ENCODE results near the gene KLHL25. TPM values are rescaled to one million over a fixed set of nuclear protein-coding genes. Genes with fewer than 3 reads are reported as not detected.

Gene KLHL25
- 7.4 and 8.2 TPM in 2 replicates for total RNA-seq (2016; rRNA removed; fragmentation: Illumina TruSeq; extraction: Trizol)
- total RNA-seq (2016; cell fraction: cytosol; rRNA removed; fragmentation: Illumina TruSeq; extraction: Trizol; ENCODE audit: low read depth), result 2.2 TPM in 2 replicates
- total RNA-seq (2016; cell fraction: insoluble cytoplasmic fraction; rRNA removed; fragmentation: Illumina TruSeq; extraction: Trizol), result 6.6 and 8.0 TPM in 2 replicates
- 4.1 and 4.3 TPM in 2 replicates for total RNA-seq (2016; cell fraction: membrane; rRNA removed; fragmentation: Illumina TruSeq; extraction: Trizol)
- total RNA-seq (2016; cell fraction: nucleus; rRNA removed; fragmentation: Illumina TruSeq; extraction: Trizol), result 6.8 and 7.2 TPM in 2 replicates
- 3.7 and 5.2 TPM in 2 replicates for polyA plus RNA-seq (2011; rRNA removed)
- polyA plus RNA-seq (2011; cell fraction: cytosol; rRNA removed), result 3.2 and 4.8 TPM in 2 replicates
- 9.9 and 10.8 TPM in 2 replicates for polyA plus RNA-seq (2011; cell fraction: nucleus; rRNA removed)
- polyA plus RNA-seq (2012), result 2.3 and 3.1 TPM in 2 replicates
- polyA plus RNA-seq (2016; cell fraction: cytosol; fragmentation: Illumina TruSeq; extraction: Trizol; ENCODE audit: low read depth), result 1.0 and 1.1 TPM in 2 replicates
- 5.4 and 5.9 TPM in 2 replicates for polyA plus RNA-seq (2016; cell fraction: insoluble cytoplasmic fraction; fragmentation: Illumina TruSeq; extraction: Trizol; ENCODE audit: low read depth)
- 1.7 and 2.0 TPM in 2 replicates for polyA plus RNA-seq (2016; cell fraction: membrane; fragmentation: Illumina TruSeq; extraction: Trizol; ENCODE audit: low read depth)
- polyA plus RNA-seq (2016; cell fraction: nucleus; fragmentation: Illumina TruSeq; extraction: Trizol; ENCODE audit: insufficient read depth, low read depth), result 8.0 TPM in 2 replicates
- 9.9 and 14.9 TPM in 2 replicates for polyA minus RNA-seq (2011; rRNA and poly(A)+ RNA removed; ENCODE audit: low replicate concordance)
- 3.3 and 4.0 TPM in 2 replicates for polyA minus RNA-seq (2011; cell fraction: cytosol; rRNA and poly(A)+ RNA removed)
- polyA minus RNA-seq (2011; cell fraction: nucleus; rRNA and poly(A)+ RNA removed), result 6.2 and 6.7 TPM in 2 replicates
- percentile 61 among the genes with signal in this experiment for Bru-seq, nascent RNA
- BruChase-seq, experiment 1, labeled RNA remaining after a 6-hour chase, result percentile 66 among the genes with signal in this experiment
- percentile 72 among the genes with signal in this experiment for BruChase-seq, experiment 2, labeled RNA remaining after a 2-hour chase
- long read RNA-seq, experiment 1, full-length matches to known transcripts, result 9 of 12 reads
- long read RNA-seq, experiment 1, partial matches to known transcripts, result 2 of 12 reads
- long read RNA-seq, experiment 1, other reads (novel, unspliced or antisense), result 1 of 12 reads
- long read RNA-seq, experiment 2, full-length matches to known transcripts, result 9 of 10 reads
- long read RNA-seq, experiment 2, partial matches to known transcripts, result 1 of 10 reads
- long read RNA-seq, experiment 2, other reads (novel, unspliced or antisense), result 0 of 10 reads

DNA sequence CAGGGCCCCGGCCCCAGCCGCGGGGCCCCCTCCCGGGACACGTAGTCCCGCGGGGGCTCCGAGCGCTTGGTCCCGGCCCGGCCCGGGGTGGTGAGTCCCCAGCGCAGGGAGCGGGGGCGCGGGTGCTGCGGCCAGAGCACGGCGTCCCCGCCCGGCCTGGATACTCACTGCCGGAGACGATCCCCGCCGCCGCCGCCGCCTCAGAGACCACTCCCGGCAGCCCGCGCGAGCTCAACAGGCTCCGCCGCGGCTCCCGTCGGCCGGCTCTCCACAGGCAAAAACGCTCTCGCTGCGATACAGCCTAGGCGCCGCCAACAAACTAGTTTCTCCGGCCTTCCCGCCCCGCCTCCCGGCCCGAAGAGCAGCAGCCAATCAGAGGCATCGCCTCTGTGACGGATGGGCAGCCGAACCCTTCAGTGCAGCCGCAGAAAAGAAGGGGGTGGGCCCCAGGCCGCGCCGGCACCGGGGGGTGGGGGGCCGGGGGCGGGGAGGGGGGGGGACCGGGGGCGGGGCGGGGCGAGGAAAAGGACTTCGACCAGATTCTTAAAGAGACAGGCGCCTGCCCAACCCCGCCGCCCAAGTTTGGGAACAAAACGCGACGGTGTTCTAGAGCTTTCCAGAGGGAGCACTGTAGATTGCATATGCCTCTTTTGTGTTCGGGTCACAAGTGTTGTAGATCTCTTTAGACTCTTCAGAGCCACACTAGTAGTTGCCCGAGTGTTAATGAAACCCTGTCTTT lies at the start of gene KLHL25:
Gene KLHL25 (minus strand): TSS at position 328 of the 739 bp plus-strand sequence. CDS start 25,115 bp downstream, outside the sequence.
- in situ Hi-C loops (cut with HindIII; ENCODE audit: extremely low pct_ligation_motif_present, low pct_unique_long_range_greater_than_20kb) (no loop called here), intact Hi-C loops (cut with micrococcal nuclease; ENCODE audit: unreplicated experiment) (no loop called here)
- H3K4me3 ChIP-seq (replicated peaks in 1 of 3; ENCODE audit: insufficient read depth in 1 of 3, low read depth in 2 of 3, low read length in 3 of 3), result peak within 1 kb of the TSS; percentile 80 to 95 (median 94)
- ChIA-PET POLR2A (interaction anchor here (0.9 to 1.4 kb wide), 2 partner anchors 17 to 42 kb away, joined by 3 to 4 read pairs; no protein-coding TSS in a partner anchor), CTCF (ENCODE audit: low intra/inter-chr PET ratio, low total read pairs) (no interaction called here)
- peak within 1 kb of the TSS; percentile 83 for H3K27ac ChIP-seq (ENCODE audit: extremely low read length, insufficient read depth, low read length)
- H2AFZ ChIP-seq (ENCODE audit: low read length), result peak within 1 kb of the TSS; percentile 99
- peak within 1 kb of the TSS; percentile 93 for H3K4me2 ChIP-seq (ENCODE audit: low read depth, low read length)
- peak; percentile 95 for ATAC-seq
- peaks cover 32% of the 10 kb centered on the region for H3K79me2 ChIP-seq (ENCODE audit: insufficient read depth, low read length)
- peak within 1 kb of the TSS; percentile 82 for H3K9ac ChIP-seq (ENCODE audit: insufficient read depth, low read depth, low read length)
- no peak for FAIRE-seq
- 0% methylated on average over 9 of the region's 71 CpGs for WGBS (ENCODE audit: low lambda C conversion rate)
- no peaks in the 10 kb centered on the region for H3K9me3 ChIP-seq (ENCODE audit: low read length)
- no peaks in the 10 kb centered on the region; a peak in 1 of 5 replicates for H3K27me3 ChIP-seq (ENCODE audit: control insufficient read depth in 1 of 2, insufficient read depth in 2 of 2, low read length in 2 of 2)
- BruUV-seq (replicated peaks), result no TSS peak
- peak; percentile 90 for DNase-seq (ENCODE audit: low spot score)
- H3K4me1 ChIP-seq (ENCODE audit: insufficient read depth, low read length), result peaks cover 33% of the 10 kb centered on the region
- no peaks in the 10 kb centered on the region for H3K36me3 ChIP-seq (replicated peaks in 1 of 2; ENCODE audit: control insufficient read depth in 1 of 2, insufficient read depth in 2 of 2, low read length in 2 of 2)
- H4K20me1 ChIP-seq (ENCODE audit: insufficient read depth, low read length), result peaks cover 11% of the 10 kb centered on the region
- TF ChIP-seq NFKBIZ (CRISPR knock-in tag; IDR thresholded peaks at IDR 0.05), result no peak
- peak; percentile 69 for TF ChIP-seq POLR2AphosphoS5 (IDR thresholded peaks at IDR 0.05; ENCODE audit: low read depth, low read length)
- TF ChIP-seq SP1 (IDR thresholded peaks at IDR 0.05), result no peak
- TF ChIP-seq SP1 (CRISPR knock-in tag; IDR thresholded peaks at IDR 0.05), result peak; percentile 79; the same call in 1 of the 2 replicates
- no peak for TF ChIP-seq ZNF770 (CRISPR knock-in tag; IDR thresholded peaks at IDR 0.05)
- TF ChIP-seq, protein P1, sequence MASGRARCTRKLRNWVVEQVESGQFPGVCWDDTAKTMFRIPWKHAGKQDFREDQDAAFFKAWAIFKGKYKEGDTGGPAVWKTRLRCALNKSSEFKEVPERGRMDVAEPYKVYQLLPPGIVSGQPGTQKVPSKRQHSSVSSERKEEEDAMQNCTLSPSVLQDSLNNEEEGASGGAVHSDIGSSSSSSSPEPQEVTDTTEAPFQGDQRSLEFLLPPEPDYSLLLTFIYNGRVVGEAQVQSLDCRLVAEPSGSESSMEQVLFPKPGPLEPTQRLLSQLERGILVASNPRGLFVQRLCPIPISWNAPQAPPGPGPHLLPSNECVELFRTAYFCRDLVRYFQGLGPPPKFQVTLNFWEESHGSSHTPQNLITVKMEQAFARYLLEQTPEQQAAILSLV (CRISPR knock-in tag; IDR thresholded peaks at IDR 0.05; ENCODE audit: borderline replicate concordance), result 0 out of 2 replicates have a peak, but pooled peaks have one; percentile 25
- no peak for TF ChIP-seq ARID5B (CRISPR knock-in tag; IDR thresholded peaks at IDR 0.05)
- TF ChIP-seq POLR2A (IDR thresholded peaks at IDR 0.05; ENCODE audit: insufficient read depth in 1 of 2, low read depth in 2 of 2, low read length in 2 of 2), result peak; percentile 68 to 80
- peak; percentile 90 for TF ChIP-seq NFYC (CRISPR knock-in tag; IDR thresholded peaks at IDR 0.05)
- peak; percentile 45; the same call in 1 of the 2 replicates for TF ChIP-seq RAD21 (CRISPR knock-in tag; IDR thresholded peaks at IDR 0.05)
- TF ChIP-seq CENPX (CRISPR knock-in tag; IDR thresholded peaks at IDR 0.05), result no peak
- no peak for TF ChIP-seq NR2C2 (CRISPR knock-in tag; IDR thresholded peaks at IDR 0.05; ENCODE audit: borderline replicate concordance)

All from HepG2 (cell line).